GM18520 (cell line): ENCODE results near the gene MIGA2.
A peak's percentile ranks its signal among the peaks of the same experiment; 100 is the strongest.

Source experiments
- ATAC-seq: cut with Tn5 transposase; IDR thresholded peaks from one replicate; pipeline ENCODE4 v1.9.1; 2021; ENCODE audit not compliant: unreplicated experiment

The MIGA2 gene

GRCh38 chr9:129071526-129072126, 35.2 kb downstream of the MIGA2 start:
- no peak for ATAC-seq

DNA sequence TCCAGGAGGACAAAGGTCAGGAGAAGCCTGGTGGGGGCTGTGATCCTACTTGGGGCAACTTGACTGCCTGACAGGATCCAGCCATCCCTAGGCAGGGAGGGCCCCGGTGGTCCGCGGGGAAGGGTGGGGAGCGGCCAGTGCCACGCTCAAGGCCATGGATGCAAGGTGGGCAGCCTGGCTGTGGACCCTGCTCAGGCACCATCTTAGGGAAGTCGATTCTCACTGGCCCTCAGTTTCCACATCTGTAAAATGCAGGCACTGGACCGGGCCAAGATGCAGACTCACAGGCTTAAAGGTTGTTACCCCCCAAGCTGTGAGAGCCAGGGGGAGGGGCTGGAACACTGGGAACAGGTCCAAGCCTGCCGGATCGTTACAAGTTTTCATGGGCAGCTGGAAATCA, 35.7 kb downstream of the MIGA2 start:
- ATAC-seq = no peak

GRCh38 chr9:129073404-129073803, 37.0 kb downstream of the MIGA2 start:
- no peak for ATAC-seq

DNA sequence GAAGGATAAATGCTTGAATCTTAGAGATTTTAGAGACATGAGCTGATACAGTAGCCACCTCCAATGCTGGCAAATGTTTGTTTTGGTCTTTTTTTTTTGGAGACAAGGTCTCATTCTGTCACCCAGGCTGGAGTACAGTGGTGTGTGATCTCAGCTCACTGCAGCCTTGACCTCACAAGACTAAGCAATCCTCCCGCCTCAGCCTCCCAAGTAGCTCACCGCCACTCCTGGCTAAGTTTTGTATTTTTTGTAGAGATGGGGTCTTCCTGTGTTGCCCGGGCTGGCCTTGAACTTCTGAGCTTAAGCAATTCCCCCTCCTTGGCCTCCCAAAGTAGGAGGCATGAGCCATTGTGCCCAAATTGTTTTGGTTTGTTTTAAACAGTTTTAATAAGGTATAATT, 37.7 kb downstream of the MIGA2 start:
- no peak for ATAC-seq

DNA sequence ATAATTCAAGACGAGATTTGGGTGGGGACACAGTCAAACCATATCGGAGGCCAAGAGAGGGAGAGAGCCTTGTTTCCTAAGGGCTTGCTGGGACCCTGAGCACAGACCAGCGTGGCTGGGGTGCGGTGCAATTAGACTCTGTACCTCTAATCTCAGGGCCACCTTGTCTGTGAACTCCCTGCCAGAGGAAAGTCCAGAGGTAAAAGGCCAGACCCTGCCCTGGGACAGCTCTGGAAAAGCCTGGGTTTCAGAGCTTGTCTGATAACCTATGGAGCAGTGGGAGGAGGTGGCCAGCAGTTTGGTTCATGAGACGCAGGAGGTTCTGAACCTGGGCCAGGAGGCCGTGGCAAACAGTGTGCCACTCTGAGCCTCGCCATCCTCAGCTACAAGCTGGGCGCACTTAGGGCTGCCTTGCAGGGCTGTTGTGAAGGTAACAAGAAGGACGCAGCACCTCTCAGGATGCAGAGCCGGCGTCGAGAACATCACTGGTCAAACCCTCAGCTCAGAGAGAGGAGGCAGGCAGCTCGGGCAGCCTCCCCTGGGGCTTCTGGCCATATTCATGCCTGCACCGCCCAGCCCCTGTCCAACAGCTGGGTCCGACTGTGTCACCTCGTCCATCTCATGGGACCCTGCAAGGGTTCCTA, 39.7 kb downstream of the MIGA2 start:
- ATAC-seq = no peak

- ATAC-seq = no peak
Measured at GRCh38 chr9:129076640-129077037, 40.2 kb downstream of the MIGA2 start.

- no peak for ATAC-seq
Measured at GRCh38 chr9:129077236-129077635, 40.8 kb downstream of the MIGA2 start.

DNA sequence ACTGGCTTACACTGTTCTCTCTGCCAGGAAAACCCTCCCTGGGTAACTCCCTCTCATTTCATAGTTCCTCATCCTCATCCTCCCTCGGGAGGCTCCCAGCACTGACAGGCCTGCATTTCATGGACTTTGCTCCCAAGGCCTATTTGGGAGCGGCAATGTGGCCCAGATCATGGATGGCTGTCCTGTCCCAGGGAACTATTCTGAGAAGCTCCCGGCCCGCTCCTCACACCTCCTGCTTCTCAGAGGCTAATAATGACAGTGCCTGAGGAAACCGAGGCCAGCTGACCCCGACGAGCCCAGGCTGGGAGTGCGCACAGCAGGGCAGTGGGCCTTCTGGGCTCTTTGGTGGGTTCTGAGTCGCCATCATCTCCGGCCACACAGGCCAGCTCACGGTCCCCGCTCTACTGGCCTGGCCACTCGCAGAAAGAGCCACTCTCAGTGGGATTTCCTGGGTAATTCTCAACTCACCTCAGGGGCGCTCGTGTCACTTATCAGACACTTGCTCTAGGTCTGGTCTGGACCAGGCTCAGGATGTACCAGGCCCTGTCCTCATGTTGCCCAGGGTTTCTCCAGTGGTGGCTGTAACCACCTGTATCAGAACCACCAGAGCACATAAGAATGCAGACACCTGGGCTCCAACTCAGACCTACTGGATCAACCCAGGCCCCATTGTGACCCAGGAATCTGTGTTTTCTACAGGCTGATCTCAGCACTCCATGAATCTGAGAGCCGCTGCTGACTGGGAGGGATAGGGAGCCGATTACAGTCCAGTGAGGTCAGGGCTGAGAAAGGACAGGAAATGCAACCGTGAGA, 42.5 kb downstream of the MIGA2 start:
- ATAC-seq = no peak

GRCh38 chr9:129079829-129080228, 43.4 kb downstream of the MIGA2 start:
- no peak for ATAC-seq

DNA sequence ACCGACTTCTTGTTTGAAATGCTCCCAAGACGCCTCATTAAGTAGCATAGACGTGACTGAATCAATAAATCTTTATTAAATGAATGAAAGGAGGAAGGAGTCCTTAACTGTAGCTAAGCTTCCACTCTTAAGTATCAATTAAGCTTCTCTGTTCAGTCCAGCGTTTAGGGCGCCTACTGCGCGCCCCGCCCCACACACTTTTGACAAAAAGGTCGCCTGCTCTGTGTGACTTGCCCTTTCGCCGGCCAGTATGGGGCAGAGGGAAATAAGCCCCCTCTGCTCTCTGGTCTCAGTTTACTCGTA, 43.8 kb downstream of the MIGA2 start:
- no peak for ATAC-seq

- ATAC-seq = peak; percentile 93
Measured at GRCh38 chr9:129080601-129081387, 44.4 kb downstream of the MIGA2 start, which contains the start of gene DOLPP1. Gene DOLPP1, plus strand, starts transcription at chr9:129081111. Its CDS starts 21 bp downstream, at chr9:129081132.

GRCh38 chr9:129081388-129081904, 45.0 kb downstream of the MIGA2 start:
- no peak for ATAC-seq

GRCh38 chr9:129084087-129084486, 47.7 kb downstream of the MIGA2 start:
- ATAC-seq = no peak

GRCh38 chr9:129089246-129089645, 52.8 kb downstream of the MIGA2 start:
- ATAC-seq = no peak

DNA sequence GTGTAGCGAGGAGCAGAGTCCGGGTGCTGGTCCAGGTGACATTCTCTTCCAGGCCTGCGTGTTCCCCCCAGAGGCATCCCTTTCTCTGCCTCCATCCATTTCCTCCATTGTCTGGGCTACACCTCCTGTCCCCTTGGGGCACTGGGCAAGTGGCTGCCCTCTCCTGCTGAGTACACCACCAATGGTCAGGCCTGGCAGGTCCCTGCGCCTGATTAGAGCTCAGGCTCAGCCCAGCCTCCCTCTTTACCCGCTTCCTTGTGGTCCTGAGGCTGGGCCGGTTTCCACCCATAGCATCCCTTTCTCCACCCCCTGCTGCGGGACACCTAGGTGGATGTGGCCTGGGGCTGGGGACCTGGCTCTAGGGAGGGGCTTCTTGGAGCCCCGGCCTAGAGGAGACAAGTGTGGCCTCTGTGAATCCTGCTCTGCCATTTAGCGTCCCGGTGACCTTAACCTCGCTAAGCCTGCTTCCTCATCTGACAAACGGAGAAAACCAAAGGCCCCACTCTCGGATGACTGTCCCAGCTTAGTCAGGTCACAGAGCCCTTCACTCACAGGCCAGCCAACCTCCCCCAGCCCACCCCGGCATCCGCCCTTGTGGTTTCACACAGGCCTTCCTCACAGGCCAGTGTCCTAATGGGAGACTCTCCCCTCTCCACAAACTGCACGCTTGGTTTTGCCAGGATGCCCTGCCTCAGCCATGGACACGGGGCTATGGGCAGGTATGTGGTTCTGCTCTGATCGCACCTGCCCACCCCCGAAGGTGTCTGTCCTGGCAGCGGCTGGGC, 57.4 kb downstream of the MIGA2 start:
- ATAC-seq = no peak

DNA sequence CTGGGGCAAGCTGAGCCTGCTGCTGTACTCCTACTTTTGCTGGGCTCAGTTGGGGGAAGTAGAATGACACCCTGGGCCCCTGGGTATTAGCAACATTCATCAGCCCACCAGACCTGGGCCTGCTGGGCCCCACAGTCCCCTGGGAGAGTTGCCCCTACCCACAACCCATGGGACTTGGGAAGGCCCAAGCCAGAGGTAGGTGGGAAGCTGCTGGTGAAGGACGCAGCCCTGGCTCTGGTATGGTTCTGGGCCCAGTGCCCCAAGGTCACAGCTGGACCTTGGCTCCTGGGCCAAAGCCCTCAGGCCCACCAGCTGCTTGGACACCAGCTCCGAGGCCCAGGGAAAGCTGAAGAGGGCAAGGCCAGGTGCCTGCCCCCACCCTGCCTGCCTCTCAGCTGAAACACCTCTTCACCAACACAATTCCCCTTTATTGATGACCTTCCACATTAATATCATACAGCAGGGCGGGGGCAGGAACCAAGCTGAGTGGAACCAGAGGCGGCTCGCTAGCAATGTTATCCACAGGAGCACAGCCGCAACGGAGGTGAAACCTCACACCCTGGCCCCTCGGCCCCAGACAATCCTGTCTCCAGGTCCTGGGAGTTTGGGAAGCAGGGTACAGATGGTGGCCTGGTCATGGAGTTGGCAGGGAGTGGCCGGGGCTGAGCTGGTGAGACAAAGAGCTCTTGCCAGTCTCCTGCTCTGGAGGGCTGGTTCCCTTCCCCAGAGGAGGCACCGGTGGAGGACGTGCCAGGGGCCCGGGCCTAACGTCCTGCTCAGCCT, 58.2 kb downstream of the MIGA2 start:
- no peak for ATAC-seq

GRCh38 chr9:129095170-129095667, 58.8 kb downstream of the MIGA2 start:
- ATAC-seq = no peak

DNA sequence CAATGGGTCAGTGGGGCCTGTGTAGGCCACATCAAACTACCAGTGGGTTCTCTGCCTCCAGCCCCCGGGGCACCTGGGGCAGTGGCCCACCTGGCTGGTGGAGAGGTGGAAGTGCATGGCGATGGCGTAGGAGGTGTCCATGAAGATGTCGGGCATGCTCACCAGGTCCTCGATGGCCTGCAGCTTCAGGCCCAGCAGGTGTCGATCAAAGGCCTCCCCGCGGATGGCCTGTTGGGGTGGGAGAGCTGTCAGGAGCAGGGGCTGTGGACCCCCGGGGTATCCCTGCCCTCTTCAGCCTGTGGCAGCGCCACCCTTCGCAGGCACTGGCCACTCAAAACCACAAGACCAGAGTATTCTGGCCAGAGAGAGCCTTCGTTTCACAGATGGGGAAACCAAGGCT, 59.5 kb downstream of the MIGA2 start:
- no peak for ATAC-seq

DNA sequence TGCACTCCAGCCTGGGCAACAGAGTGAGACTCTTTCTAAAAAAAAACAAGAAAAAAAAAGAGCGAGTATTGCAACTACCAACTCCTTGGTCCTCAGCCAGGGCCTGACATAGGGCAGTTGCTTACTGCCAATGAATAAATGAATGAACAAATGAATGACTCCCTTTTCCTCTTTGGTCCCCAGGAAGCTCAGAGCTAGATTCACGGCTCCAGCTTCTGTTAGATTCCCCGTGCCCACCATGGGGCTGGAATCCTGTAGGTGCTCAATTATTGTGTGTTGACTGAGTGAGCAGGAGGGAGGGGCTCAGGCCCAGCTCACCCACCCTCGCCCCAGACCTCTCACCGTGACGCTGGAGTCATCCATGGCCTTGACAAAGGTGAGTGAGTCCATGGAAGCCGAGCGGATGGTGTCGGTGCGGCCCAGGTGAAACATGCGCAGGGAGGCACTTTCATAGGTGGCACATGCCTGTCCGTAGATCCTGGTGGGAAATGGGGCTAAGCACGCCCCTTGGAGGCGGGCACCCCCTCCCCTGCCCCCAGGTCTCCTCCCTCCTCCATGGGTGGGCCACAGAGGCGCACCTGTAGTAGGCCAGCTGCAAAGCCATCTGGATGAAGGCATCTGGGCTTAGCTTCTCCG, 61.4 kb downstream of the MIGA2 start:
- ATAC-seq = no peak
